Measurements from ENCODE around the gene SLC1A2.
A peak's percentile ranks its signal among the peaks of the same experiment; 100 is the strongest.

SLC1A2 gene

DNA sequence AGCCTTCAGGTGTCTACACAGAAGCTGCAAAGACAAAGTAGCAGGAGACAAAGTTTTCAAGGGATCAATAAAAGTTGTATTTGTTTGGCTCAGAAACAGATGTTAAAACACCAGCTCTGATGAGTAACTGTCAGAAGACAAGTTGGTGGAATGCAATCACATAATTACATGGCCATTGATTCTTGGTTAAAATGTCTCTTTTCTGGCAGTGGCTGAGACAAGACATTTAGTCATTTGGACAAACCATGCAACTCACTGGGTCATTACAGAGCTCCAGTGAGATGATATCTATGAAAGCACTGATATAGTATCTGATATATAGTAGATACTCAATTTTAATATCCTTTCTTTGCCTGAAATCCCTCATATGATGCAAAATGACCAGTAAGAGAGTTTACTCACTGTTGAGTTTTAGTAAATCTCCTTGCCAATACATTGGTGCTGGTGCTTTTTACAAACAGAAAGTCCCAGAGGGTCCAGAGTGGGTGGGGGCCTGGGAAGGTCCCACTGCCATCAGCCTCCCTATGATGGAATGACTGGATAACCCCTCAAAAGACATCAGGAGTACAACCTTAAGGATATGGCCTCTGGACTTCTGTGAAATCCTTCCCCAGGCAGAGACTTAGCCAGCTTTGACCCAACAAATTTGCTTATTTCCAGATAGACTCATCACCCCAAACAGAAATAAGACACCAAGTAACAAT is 95.0 kb downstream of the SLC1A2 start:
- no peak for TF ChIP-seq CTCF (IDR thresholded peaks at IDR 0.05; ENCODE audit: insufficient read depth, low read depth, low read length, missing control alignments)
- H3K4me3 ChIP-seq (ENCODE audit: low read length): no peak overlapping the region
- no peak for DNase-seq (ENCODE audit: low read depth)

DNA sequence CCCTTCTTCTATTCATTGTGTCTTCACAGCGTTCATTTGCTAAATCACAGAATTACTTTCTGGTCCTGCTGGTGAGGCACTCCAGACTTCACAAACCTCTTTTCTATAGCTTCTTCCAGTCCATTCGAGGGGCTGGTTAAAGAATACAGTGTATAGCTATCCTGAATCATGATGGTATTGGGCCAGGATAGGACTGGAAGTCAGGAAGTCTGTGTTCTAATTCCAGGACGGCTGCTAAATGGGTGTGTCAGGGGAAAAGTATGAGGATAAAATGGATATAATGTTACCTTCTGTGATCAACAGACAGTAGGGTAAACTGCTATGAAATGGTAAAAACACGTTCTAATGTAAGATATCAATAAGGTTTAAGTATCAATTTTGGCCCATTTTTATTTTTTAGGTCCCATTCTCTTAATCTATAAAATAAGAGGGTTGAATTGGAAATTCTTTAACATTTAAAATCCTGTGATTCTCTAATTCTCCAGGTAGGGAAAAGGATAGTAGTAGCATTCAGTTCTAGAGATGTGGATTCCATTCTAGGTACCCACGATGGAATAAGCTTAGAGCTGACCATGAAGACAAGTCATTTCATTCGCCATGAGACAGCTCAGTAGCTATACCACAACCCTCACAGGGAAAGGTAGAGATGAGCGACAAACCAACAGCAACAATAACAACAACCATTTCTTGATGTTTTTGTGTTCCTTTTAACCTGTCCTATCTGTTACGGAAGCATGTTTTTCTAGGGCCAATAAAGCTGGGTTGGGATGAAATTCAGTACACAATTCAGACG is 96.1 kb downstream of the SLC1A2 start:
- peak; percentile 44 for DNase-seq (ENCODE audit: low read depth)
- no peak for TF ChIP-seq CTCF (IDR thresholded peaks at IDR 0.05; ENCODE audit: insufficient read depth, low read depth, low read length, missing control alignments)
- H3K4me3 ChIP-seq (ENCODE audit: low read length): no peak overlapping the region

DNA sequence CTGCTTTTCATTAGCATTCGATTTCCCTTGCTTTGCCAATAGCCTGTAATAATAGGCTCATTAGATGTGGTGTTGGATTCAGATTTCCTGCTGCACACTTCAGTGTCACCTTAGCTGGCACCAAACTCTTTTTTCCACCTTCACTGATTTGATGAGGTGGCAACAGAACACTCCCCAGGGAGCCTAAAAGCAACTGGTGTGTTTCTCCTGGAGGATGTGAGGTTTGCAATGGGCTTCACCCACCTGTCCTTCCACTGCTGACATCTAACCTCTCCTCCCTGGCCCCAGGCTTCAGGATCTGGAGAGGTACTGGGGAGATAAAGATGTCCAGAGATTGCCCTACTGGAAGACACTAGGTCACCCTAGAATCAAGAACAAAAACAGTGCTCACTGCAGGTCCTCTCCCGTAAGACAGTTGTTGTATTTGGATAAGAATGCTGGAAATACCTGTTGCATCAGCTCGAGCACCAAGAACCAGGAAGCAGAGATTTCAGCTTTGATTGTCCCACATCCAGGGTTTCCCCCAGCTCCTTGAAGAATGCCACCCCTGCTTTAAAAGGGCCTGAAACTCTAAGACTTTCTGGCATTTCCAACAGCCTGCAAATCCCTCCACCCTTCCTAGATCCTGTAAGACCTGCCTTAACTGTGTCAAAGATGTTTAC is 96.9 kb downstream of the SLC1A2 start:
- no peak overlapping the region for H3K4me3 ChIP-seq (ENCODE audit: low read length)
- TF ChIP-seq CTCF (IDR thresholded peaks at IDR 0.05; ENCODE audit: insufficient read depth, low read depth, low read length, missing control alignments): no peak
- DNase-seq (ENCODE audit: low read depth): no peak

DNA sequence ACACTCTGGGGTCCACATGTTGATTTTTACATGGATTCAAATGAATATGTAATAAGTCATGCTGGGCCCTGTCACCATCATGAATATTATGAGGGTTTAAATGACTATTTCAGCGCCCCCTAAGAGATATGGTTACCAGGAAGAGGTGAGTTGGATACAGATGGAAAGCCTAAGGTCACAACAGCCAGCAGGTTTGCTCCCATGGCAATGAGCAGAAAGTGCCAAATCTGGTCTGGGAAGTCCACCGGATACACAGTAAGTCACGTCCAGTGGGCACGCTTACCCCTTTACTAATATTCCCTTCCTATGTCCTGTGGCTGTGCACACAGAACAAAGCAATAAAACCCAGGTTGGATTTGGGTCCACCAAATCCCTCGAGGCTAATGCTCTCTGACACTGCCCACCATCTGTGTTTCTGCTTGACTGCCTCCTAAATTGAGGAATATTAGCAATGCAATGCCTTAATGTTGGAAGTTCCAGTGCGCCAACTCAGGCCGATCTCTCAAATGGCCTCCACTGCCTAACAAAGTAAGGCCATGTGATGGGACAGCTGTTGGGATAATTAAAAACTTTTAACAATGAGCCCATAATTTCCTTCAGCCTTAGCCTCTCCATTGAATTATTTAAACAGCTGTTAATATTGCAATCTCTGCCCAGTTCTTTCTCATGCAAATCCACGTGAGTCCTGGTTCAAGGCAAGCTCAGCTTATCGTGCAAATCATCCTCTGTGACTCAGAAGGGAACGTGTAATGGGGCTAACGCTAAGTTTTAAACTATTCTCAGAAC is 97.6 kb downstream of the SLC1A2 start:
- no peak for TF ChIP-seq CTCF (IDR thresholded peaks at IDR 0.05; ENCODE audit: insufficient read depth, low read depth, low read length, missing control alignments)
- DNase-seq (ENCODE audit: low read depth): peak; percentile 59
- no peak overlapping the region for H3K4me3 ChIP-seq (ENCODE audit: low read length)

- no peak overlapping the region for H3K4me3 ChIP-seq (ENCODE audit: low read length)
- no peak for TF ChIP-seq CTCF (IDR thresholded peaks at IDR 0.05; ENCODE audit: insufficient read depth, low read depth, low read length, missing control alignments)
These were observed 98.2 kb downstream of the SLC1A2 start for GRCh38 chr11:35321111-35321510.

More at GRCh38 chr11:35321111-35321510, 98.2 kb downstream of the SLC1A2 start:
- no peak for DNase-seq (ENCODE audit: low read depth)
